CD4-positive, alpha-beta T cell treated with Interleukin-17A for 4 hours (primary cell): ENCODE data around the gene ETNPPL.
"Not testable (repeated sequence)": the region's sequence is repeated elsewhere in the genome, so short reads cannot be mapped to it uniquely, and the experiment has no call there.

Experiments used
- DNase-seq: peaks from one replicate; pipeline ENCODE4 v3.0.0-alpha.2; 2020; ENCODE audit warnings: mixed read lengths

ETNPPL gene

GRCh38 chr4:108754327-108754726 is 8.5 kb downstream of the ETNPPL start:
- no peak for DNase-seq

- no peak for DNase-seq
Measured at GRCh38 chr4:108751321-108751720, 11.5 kb downstream of the ETNPPL start.

- DNase-seq = no peak
Measured at GRCh38 chr4:108749119-108749518, 13.7 kb downstream of the ETNPPL start.

GRCh38 chr4:108746511-108746910 is 16.3 kb downstream of the ETNPPL start:
- no peak for DNase-seq

- no peak for DNase-seq
Measured at GRCh38 chr4:108744307-108744706, 18.5 kb downstream of the ETNPPL start.

- DNase-seq = no peak
Measured at GRCh38 chr4:108742451-108743420, 20.1 kb downstream of the ETNPPL start.

- DNase-seq = no peak
Measured at GRCh38 chr4:108738003-108738706, 24.7 kb downstream of the ETNPPL start.

- no peak for DNase-seq
Measured at GRCh38 chr4:108731006-108731405, 31.8 kb downstream of the ETNPPL start.

GRCh38 chr4:108730579-108730978 is 32.3 kb downstream of the ETNPPL start:
- DNase-seq = no peak

- no peak for DNase-seq
Measured at GRCh38 chr4:108729731-108730130, 33.1 kb downstream of the ETNPPL start.

GRCh38 chr4:108725457-108725856 is 37.4 kb downstream of the ETNPPL start:
- no peak for DNase-seq

GRCh38 chr4:108717386-108717785 is 45.5 kb downstream of the ETNPPL start:
- DNase-seq = no peak

- DNase-seq = no peak
Measured at GRCh38 chr4:108716340-108716739, 46.5 kb downstream of the ETNPPL start.

GRCh38 chr4:108714880-108715279 is 48.0 kb downstream of the ETNPPL start:
- no peak for DNase-seq

- not testable (repeated sequence) for DNase-seq
Measured at GRCh38 chr4:108710578-108710977, 52.3 kb downstream of the ETNPPL start.

- DNase-seq = no peak
Measured at GRCh38 chr4:108709722-108710121, 53.1 kb downstream of the ETNPPL start.

GRCh38 chr4:108709234-108709633 is 53.6 kb downstream of the ETNPPL start:
- no peak for DNase-seq

- no peak for DNase-seq
Measured at GRCh38 chr4:108706289-108706688, 56.6 kb downstream of the ETNPPL start.

GRCh38 chr4:108703966-108704365 is 58.9 kb downstream of the ETNPPL start:
- no peak for DNase-seq

GRCh38 chr4:108703370-108703769 is 59.5 kb downstream of the ETNPPL start:
- DNase-seq = no peak

- no peak for DNase-seq
Measured at GRCh38 chr4:108702960-108703359, 59.9 kb downstream of the ETNPPL start.

GRCh38 chr4:108700081-108700757 is 62.6 kb downstream of the ETNPPL start:
- no peak for DNase-seq

- no peak for DNase-seq
Measured at GRCh38 chr4:108696160-108696559, 66.7 kb downstream of the ETNPPL start.
